ENCODE data around the gene SGMS1.
"Not testable (repeated sequence)": the region's sequence is repeated elsewhere in the genome, so short reads cannot be mapped to it uniquely, and the experiment has no call there.

The SGMS1 gene

GRCh38 chr10:50511492-50512213 is 112.1 kb downstream of the SGMS1 start:
- no peak for DNase-seq (ENCODE audit: low read depth in 2 of 2, low spot score in 1 of 2)

GRCh38 chr10:50510517-50511473 is 113.0 kb downstream of the SGMS1 start:
- DNase-seq (ENCODE audit: low read depth in 2 of 2, low spot score in 1 of 2) = no peak

DNA sequence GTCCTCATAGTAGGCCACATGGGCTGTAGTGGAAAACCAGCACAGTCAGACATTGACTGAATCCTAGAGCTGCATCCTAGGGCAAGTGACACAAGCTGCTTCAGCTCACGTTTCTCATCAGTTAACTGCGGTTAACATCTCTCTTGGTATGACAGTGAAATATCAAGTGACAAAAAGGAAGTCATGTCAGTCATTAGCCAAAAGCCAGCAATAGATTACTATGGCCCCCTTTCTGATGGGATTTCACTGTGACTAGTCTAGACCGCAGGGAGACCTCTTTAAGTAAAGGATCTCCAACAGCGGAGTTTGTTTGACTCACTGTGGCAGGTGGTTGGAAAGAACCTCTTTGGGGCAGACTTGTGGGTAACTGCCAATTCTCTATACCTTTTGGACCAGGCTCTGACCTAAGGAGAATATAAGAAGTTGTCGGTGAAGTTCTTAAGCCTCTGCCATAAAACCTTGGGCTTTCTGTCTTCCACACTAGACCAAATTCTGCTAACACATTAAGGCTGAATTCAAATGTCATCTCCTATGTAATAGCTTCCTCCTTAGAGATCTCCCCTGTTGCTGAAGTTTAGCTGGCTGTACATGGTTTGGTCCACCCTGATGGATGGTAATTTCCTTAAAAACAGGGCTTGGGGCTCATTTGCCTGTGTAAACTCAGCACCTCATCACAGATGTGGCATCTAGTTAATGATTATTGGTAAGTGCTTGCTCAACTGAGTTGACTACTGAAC is 115.3 kb downstream of the SGMS1 start:
- no peak for DNase-seq (ENCODE audit: low read depth in 2 of 2, low spot score in 1 of 2)

DNA sequence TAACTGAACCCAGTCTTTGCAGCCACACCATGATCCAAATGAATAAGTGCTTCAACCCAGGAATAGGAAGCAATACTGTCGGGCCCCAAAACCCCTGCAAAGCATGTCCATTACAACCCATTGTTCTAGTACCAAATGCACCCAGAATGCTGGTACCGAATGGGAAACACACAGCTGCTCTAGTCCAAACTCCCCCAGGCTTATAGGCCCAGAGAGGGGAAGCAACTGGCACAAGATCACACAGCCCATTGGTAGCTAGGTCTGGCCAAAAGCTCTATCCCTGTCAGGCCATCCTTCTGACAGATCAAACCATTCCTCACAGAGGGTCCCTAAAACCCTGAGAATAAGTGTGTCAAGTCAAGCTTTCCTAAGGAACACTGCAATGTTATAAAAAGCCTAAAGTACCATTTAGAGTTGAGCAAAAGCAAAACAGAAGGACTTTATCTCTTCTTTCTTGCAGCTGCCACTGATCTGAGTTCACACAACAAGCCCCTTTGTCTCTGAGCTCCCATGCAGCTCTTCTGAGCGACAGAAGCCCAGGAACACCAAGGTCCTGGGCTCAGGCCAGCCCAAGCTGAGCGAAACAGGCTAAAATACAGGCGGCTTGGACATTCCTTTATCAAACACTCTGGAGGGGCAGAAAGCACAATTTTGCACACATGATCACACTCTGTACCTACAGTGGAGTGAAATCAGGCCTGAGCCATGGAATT is 116.7 kb downstream of the SGMS1 start:
- no peak for DNase-seq (ENCODE audit: low read depth in 2 of 2, low spot score in 1 of 2)

DNA sequence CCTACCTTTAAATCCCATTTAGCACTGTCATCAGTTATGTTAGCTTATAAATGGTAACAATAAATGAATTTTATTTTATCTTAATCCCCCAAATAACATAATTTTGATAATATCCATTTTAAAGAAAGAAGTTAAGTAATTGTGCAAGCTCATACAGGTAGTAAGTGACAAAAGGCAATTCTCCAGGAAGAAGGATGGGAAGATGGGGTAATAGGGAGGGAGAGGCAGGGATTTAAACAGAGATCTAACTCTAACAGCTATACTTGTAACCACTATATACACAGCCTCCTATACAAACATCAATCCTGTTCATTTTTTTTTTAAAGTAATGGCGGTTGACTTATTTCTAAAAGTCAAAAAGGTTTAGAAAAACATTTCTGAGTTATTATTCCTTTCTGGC is 119.4 kb downstream of the SGMS1 start:
- DNase-seq (ENCODE audit: low read depth in 2 of 2, low spot score in 1 of 2) = no peak

- DNase-seq (ENCODE audit: low read depth in 2 of 2, low spot score in 1 of 2) = no peak
These were observed 120.0 kb downstream of the SGMS1 start for GRCh38 chr10:50503661-50504320.

GRCh38 chr10:50503156-50503555 is 120.6 kb downstream of the SGMS1 start:
- not testable (repeated sequence) for DNase-seq (ENCODE audit: low read depth in 2 of 2, low spot score in 1 of 2)

DNA sequence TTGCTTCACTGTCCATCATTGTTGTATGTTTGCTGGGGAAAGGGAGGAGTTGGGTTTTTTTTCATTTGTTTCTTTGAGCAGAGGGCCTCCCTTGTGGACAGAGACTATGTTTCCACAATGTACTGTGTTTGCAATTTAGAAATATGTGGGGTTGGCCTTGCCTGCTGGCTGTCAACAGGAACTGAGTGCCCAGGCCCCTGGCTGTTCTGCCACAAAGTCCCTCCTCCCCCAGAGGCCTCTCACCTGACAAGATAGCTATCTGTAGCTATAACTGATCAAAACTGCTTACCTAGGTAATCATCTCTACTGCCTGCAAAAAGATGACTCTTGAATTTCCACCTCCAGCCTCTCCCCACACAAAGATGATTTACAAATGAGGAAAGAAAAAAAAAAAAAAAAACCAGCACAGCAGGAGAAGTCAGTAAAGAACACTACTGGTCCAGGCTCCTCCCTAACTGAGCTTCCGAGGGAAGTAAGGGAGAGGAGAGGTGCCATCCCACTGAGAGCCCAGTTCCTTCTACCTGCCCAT is 121.8 kb downstream of the SGMS1 start:
- DNase-seq (ENCODE audit: low read depth in 2 of 2, low spot score in 1 of 2) = no peak

- no peak for DNase-seq (ENCODE audit: low read depth in 2 of 2, low spot score in 1 of 2)
These were observed 122.3 kb downstream of the SGMS1 start for GRCh38 chr10:50501478-50501877.

GRCh38 chr10:50498465-50498864 is 125.3 kb downstream of the SGMS1 start:
- no peak for DNase-seq (ENCODE audit: low read depth in 2 of 2, low spot score in 1 of 2)

- no peak for DNase-seq (ENCODE audit: low read depth in 2 of 2, low spot score in 1 of 2)
These were observed 126.0 kb downstream of the SGMS1 start for GRCh38 chr10:50497758-50498157.

DNA sequence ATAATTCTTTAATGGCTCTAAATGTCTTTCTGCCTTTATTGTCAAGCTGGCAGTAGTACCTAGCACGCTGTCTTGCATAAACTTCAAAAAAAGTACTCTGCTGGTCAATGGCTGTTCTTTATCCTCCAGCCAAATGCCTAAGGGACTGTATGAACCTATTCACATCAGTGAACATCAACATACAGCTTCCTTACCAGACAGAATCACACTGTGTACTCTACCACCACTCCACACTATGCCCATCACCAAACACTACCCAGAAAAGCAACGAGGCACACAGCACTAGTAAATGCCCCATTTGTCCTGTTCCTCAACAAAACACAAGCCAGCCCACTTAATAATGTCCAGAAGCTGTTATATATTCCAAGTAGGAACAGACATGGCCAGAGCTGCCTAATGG is 127.5 kb downstream of the SGMS1 start:
- no peak for DNase-seq (ENCODE audit: low read depth in 2 of 2, low spot score in 1 of 2)

GRCh38 chr10:50490241-50490640 is 133.5 kb downstream of the SGMS1 start:
- DNase-seq (ENCODE audit: low read depth in 2 of 2, low spot score in 1 of 2) = no peak

DNA sequence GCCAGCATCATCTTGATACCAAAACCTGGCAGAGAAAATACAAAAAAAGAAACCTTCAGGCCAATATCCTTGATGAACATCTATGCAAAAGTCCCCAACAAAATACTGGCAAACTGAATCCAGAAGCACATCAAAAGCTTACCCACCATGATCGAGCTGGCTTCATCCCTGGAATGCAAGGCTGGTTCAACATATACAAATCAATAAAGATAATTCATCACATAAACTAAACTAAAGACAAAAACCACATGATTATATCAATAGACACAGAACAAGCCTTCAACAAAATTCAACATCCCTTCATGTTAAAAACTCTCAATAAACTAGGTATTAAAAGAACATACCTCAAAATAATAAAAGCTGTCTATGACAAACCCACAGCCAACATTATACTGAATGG is 139.2 kb downstream of the SGMS1 start:
- DNase-seq (ENCODE audit: low read depth in 2 of 2, low spot score in 1 of 2) = not testable (repeated sequence)

- no peak for DNase-seq (ENCODE audit: low read depth in 2 of 2, low spot score in 1 of 2)
These were observed 143.4 kb downstream of the SGMS1 start for GRCh38 chr10:50480054-50481007.

DNA sequence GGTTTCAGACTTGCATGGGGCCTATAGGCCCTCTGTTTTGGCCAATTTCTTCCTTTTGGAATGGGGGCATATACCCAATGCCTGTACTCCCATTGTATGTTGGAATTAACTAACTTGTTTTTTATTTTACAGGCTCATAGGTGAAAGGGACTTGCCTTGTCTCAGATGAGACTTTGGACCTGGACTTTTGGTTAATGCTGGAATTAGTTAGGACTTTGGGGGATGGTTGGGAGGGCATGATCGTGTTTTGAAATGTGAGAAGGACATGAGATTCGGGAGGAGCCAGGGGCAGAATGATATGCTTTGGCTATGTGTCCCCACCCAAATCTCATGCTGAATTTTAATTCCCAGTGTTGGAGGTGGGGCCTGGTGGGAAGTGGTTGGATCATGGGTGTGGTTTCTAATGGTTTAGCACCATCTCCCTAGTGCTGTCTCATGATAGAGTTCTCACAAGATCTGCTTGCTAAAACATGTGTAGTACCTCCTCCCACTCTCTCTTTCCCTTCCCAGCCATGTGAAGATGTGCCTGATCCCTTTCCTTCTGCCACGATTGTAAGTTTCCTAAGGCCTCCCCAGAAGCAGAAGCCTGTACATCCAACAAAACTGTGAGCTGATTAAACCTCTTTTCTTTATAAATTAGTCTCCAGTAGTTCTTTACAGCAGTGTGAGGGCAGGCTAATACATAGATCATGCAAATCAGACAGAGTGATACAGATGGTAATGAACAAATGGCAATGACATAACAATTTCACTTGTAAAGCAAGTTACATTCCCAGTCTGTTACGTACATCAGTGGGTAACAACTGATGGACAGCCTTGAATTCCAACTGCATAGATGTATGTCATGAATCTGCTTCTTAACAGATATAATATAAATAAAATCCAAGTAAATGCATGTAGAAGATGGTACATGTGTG is 146.2 kb downstream of the SGMS1 start:
- no peak for DNase-seq (ENCODE audit: low read depth in 2 of 2, low spot score in 1 of 2)

GRCh38 chr10:50473756-50474155 is 150.0 kb downstream of the SGMS1 start:
- DNase-seq (ENCODE audit: low read depth in 2 of 2, low spot score in 1 of 2) = no peak

DNA sequence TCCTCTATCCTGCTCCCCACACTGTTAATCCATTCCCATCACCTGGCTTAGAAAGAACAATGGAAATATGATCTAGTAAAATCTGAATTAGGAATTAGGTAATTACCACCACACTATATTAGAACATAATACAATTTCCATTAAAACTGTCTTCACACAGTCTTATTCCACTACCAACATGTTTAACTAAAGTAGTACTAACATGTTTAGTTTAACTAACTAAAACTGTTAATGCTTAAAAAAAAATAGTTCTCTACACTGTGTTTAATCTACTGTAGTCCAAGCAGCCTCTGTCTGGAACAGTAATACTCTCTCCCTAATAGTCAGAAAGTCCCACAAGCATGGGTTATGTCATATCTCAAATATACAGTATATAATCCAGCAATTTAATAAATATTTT is 150.8 kb downstream of the SGMS1 start:
- no peak for DNase-seq (ENCODE audit: low read depth in 2 of 2, low spot score in 1 of 2)
